HG02623 (cell line): ENCODE results near the gene XRCC4.
"Not testable (repeated sequence)": the region's sequence is repeated elsewhere in the genome, so short reads cannot be mapped to it uniquely, and the experiment has no call there.

Source experiments
- ATAC-seq: cut with Tn5 transposase; IDR thresholded peaks from one replicate; pipeline ENCODE4 v1.9.1; 2021; ENCODE audit warnings: moderate library complexity; ENCODE audit not compliant: unreplicated experiment

The XRCC4 gene

GRCh38 chr5:83256091-83256780 lies 178.9 kb downstream of the XRCC4 start:
- ATAC-seq: no peak

- ATAC-seq: not testable (repeated sequence)
Observed at GRCh38 chr5:83257684-83258083, 180.3 kb downstream of the XRCC4 start.

DNA sequence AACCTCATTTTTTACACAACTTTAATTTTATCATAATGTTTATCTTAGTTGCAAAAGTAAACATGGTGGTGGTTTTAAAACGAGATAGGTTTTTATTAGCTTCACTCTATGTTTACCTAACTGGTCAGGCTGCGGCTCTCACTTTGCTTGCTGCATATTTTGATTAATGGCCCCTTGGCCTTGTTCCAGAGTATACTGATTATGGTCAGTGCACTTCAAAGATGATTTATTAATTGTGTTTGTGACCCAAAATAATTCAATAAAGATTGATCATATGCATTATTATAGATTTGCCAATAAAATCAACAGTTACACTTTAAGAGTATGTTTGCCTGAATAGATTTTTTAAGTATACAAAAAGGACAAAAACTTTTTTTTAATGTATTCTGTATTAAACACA lies 188.0 kb downstream of the XRCC4 start:
- ATAC-seq: no peak

DNA sequence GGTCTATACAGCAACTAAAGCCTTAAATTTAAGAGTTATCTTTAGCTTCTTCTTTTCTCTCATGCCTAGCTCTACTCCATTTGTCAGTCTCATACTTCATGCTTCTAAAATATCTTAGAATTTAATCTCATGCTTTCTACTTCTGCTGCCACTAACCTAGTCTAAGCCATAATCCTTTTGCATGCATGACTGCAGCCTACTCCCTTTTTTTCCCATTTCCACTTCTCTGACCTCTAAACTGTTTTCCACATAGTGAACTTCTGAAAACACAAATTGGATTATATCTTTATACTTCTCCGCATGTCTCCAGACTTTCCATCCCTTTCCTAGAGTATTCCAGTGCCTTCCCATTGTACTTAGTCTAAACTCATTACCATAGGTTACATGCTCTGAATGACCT lies 193.0 kb downstream of the XRCC4 start:
- ATAC-seq: no peak

- ATAC-seq: no peak
Observed at GRCh38 chr5:83277154-83277553, 199.8 kb downstream of the XRCC4 start.

- ATAC-seq: no peak
Observed at GRCh38 chr5:83277953-83278352, 200.6 kb downstream of the XRCC4 start.

- no peak for ATAC-seq
Observed at GRCh38 chr5:83281176-83281575, 203.8 kb downstream of the XRCC4 start.

DNA sequence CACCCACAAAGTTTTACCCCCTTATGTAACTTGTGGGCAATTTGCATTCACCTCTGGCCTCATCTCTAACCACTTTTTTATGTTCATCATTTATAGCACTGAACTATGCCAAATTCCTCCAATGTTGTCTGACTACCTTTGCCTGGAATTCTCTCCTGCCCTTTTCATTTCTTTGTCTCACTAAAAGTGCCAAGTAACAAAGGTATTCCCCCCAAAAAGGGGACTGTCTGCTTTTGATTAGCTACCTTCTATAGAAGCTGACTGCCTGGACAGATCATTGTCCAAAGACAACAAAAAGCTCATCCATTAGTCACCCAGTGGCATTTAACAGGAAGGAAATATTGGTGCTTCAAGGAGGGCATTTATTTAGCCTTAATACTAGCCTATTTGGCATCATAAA lies 204.3 kb downstream of the XRCC4 start:
- ATAC-seq: no peak

GRCh38 chr5:83283761-83284160 lies 206.4 kb downstream of the XRCC4 start:
- ATAC-seq: no peak

DNA sequence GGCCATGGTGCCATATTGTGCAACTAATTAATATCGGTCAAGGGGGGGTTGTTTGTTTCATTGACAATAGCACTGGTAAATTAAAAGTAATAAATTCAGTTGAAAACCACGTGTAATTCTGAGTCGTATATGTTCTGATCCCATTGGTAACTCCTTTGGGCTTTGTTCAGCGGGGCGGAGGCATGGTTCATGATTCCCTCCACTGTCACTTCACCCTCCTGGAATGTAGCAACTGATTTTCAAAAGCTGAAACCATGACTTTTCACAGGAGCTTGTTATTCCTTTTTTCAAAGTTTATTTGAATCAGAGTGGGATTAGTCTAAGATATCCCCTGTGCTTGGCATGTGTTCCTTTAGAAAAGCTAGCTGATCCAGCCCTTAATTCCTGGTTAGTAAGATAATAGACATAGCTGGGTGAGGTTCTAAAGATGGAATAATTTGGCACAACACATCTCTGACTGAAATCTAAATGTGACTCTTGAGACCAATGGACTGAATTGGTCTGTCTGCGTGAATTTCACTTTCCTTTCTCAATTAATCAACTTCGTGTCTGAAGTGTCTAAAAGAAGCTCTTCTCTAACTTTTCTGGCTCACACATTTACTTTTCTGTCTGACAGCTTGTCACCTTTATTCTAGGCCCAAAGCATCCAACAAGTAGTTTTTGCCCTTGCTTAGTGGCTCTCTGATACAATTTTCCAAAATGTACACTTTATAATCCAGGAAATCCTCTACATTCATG lies 208.5 kb downstream of the XRCC4 start:
- ATAC-seq: no peak

GRCh38 chr5:83294246-83294645 lies 216.9 kb downstream of the XRCC4 start:
- ATAC-seq: no peak

DNA sequence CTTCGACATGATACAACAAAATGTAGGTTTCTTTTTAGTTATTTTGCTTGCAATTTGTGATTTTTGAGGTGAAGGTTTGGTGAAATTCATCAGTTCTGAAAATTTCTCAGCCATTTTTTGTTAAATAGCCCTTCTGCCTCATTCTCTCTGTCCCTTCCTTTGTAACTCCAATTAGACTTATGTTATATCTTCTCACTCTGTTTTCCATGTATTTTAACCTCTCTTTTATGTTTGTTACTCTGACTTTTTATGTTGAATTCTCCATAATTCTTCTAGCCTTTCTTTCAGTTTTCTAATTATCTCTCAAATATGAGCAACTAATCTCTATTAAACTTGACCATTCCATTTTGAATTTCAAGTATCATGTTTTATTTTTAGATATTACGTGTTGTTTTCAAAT lies 222.0 kb downstream of the XRCC4 start:
- ATAC-seq: no peak

- peak; percentile 98 for ATAC-seq
Observed at GRCh38 chr5:83306572-83307241, 229.4 kb downstream of the XRCC4 start.

DNA sequence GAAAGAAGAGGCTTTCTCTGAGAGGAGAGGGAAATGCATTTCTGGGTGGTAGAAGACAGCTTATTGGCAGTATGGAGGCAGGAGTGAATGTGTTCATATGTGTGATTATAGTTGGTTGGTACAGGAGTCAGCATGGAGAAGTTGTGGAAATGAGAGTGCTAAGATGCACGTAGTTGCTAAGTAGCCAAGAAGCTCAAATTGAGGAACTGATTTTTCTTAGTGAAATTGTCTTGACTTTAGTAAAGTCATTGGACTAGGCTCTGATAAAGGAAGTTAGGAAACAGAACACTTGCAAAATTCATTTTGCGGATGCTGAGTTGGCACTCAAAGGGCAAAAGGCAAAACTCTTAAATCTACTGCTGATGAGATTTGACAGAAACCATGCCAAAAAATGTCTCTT lies 235.3 kb downstream of the XRCC4 start:
- ATAC-seq: no peak

GRCh38 chr5:83313436-83313835 lies 236.1 kb downstream of the XRCC4 start:
- no peak for ATAC-seq

- ATAC-seq: no peak
Observed at GRCh38 chr5:83321483-83322055, 244.2 kb downstream of the XRCC4 start.

GRCh38 chr5:83322273-83322924 lies 245.1 kb downstream of the XRCC4 start:
- ATAC-seq: no peak

- no peak for ATAC-seq
Observed at GRCh38 chr5:83323557-83324180, 246.3 kb downstream of the XRCC4 start.

- no peak for ATAC-seq
Observed at GRCh38 chr5:83331842-83332241, 254.5 kb downstream of the XRCC4 start.

DNA sequence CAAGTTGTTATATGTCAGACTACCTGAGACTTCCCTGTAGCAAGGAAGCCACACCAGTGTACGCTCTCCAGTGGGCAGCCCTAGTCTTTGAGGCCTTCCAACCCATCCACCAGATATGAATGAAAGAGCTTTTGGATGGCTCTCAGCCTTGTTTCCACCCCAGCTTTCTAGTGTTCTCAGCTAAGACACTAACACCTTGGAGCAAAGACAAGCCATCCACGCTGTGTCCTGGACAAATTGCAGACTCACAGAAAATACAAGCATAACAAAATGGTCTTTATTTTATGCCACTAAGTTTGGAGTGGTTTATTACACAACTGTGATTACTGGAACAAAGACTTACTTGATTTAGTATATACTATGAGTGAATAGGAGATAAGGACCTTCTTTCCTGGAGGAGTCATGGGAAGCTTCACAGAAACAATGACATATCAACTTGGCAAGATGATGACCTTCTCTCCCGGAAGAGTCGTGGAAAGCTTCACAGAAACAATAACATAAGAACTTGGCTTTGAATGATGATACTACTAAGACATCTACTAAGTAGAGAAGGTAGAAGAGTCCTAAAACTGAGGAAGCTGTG lies 260.2 kb downstream of the XRCC4 start:
- no peak for ATAC-seq
